Ovary (tissue), 10 donors: Measurements from ENCODE around the gene MAPK8. TPM values are rescaled to one million over a fixed set of nuclear protein-coding genes. Genes with fewer than 3 reads are reported as not detected.

Source experiments
- DNase-seq, 5 donors: peaks; one replicate each; pipeline ENCODE4 v3.0.0-alpha.2; 2019 to 2020
- H3K27ac ChIP-seq, 2 donors: fragments of 200-600 bp; one replicate each; pipeline versions ENCODE4 v1.5.1 to v1.8.0; 2019 to 2022
- H3K27me3 ChIP-seq: fragments of 200-600 bp; one replicate; pipeline ENCODE4 v1.8.0; 2022
- H3K36me3 ChIP-seq: fragments of 200-600 bp; sonication (generic); one replicate; pipeline ENCODE4 v1.5.1; 2019
- H3K4me1 ChIP-seq: one replicate; pipeline ENCODE4 v1.8.1; 2013; ENCODE audit warnings: mild to moderate bottlenecking, moderate library complexity; ENCODE audit not compliant: insufficient read depth
- H3K4me3 ChIP-seq: fragments of 200-600 bp; sonication (generic); one replicate; pipeline ENCODE4 v1.5.1; 2017
- H3K9me3 ChIP-seq, 2 donors: fragments of 200-600 bp in 1 of 2; sonication (generic) in 1 of 2; one replicate each; pipeline versions ENCODE4 v1.5.1 to v1.8.1; 2013 to 2019; ENCODE audit warnings: mild to moderate bottlenecking in 1 of 2, moderate library complexity in 1 of 2
- EP300 ChIP-seq: sonication (generic); formaldehyde crosslinking; IDR thresholded peaks from one replicate; pipeline ENCODE4 v1.6.1; 2017; ENCODE audit warnings: antibody characterized with exemption
- POLR2A ChIP-seq: fragments of 450-650 bp; IDR thresholded peaks from one replicate; pipeline ENCODE4 v1.6.1; 2017; ENCODE audit warnings: antibody characterized with exemption, mild to moderate bottlenecking, moderate library complexity
- WGBS, 3 donors: extraction: QIAGEN DNeasy Blood & Tissue Kit in 1 of 3; methylation state at CpG; one replicate each; pipeline versions ENCODE4 v1.1.5 to v1.1.7; 2013 to 2017; 5-methylcytosine and 5-hydroxymethylcytosine counted together
- intact Hi-C, 4 donors: fragments of 100-400 bp; cut with DNase I; formaldehyde crosslinking; loops; one replicate each; pipeline versions ENCODE4 v1.11.0 to v1.15.1; 2022 to 2023
- long read RNA-seq, 3 donors: library from polyadenylated mRNA in 2 of 3; unstranded in 2 of 3; transcript quantifications; one replicate each; pipeline ENCODE4 v2.0.0 and lab custom pipeline, GENCODE V29; 2021 to 2026
- polyA plus RNA-seq, 2 donors: library from polyadenylated mRNA; stranded (reverse); fragments of 200-250 nt in 1 of 2; fragments of 350-450 nt in 1 of 2; fragmentation: Illumina TruSeq in 1 of 2; extraction: RNeasy Lipid Tissue Mini Kit (QIAGEN cat#74804) in 1 of 2; gene quantifications; one replicate each; pipeline ENCODE4 v1.2.3, GENCODE V29; 2013 to 2014
- total RNA-seq, 7 donors: library from RNA; depleted of rRNA in 2 of 7; stranded (reverse); fragments of >200 nt in 2 of 7; fragmentation: NEBNext Ultra II Directional in 3 of 7; extraction: Animal tissue kit (Norgen Biotek cat#: 25700) in 3 of 7; gene quantifications; one replicate each; pipeline versions ENCODE4 v1.1.0 to v1.2.4, GENCODE V29; 2016 to 2023
- TF ChIP-seq, protein P1 (sequence below), 3 donors: fragments of 450-650 bp in 2 of 3; fragments of 200-600 bp in 1 of 3; IDR thresholded peaks; one replicate each; pipeline versions ENCODE4 v1.5.1 to v1.8.0; 2016 to 2022; ENCODE audit warnings: antibody characterized with exemption in 3 of 3, mild to moderate bottlenecking in 1 of 3
- donor health status: DM: no; HTN: no; CAD: no; lungs with moderate emphysema.
- donor health status: DM: no; HTN: no; CAD: no.
- donor health status: Bipolar disorder and iron deficiency.
- donor health status: DM: yes; HTN: yes; CAD: no.
- donor health status: DM: no; HTN: no; CAD: no.
- donor health status: DM: yes; HTN: yes; CAD: no.

MAPK8 gene
- total RNA-seq (100 to 1,000 TPM in 1 of 7 donors, 10 to 100 TPM in 6; 51.2 to 110 (median 68.6) TPM), polyA plus RNA-seq (10 to 100 TPM; 21.9 to 94.7 TPM)
- long read RNA-seq, donor 1, partial matches to known transcripts: 0 of 1 reads
- long read RNA-seq, donor 1, other reads (novel, unspliced or antisense): 1 of 1 reads
- long read RNA-seq, donor 2, partial matches to known transcripts: 0 of 10 reads
- long read RNA-seq, donor 2, other reads (novel, unspliced or antisense): 5 of 10 reads
- long read RNA-seq, donor 3, partial matches to known transcripts: 0 of 2 reads
- long read RNA-seq, donor 3, other reads (novel, unspliced or antisense): 2 of 2 reads

DNA sequence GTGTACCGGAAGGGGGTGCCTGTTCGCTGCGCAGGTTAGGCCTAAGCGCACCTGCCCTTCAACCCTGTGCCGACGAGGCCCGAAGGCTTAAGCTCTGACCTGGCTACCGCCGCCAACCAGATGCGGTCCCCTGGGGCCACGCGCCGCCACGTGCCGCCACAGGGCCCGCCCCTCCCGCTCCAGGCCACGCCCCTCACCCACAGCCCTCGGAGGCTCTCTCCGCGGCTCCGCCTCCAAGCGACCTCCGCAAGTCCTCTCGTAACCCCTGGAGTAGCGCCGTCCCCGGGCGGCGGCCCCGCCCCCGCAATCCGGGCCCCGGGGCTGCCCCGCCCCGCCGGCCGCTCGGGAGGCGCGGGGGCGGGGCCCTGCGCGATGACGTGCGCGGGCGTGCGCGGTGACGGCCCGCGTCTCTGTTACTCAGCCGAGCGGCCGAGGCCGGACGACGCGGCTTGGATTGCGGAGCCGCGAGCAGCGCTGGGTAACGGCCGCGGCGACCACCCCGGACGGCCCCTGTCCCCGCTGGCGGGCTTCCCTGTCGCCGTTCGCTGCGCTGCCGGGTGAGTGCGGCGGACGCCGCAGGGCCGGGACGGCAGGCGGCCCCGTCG is at the start of gene MAPK8:
Gene MAPK8, plus strand, starts transcription at position 413 of the 605 bp plus-strand sequence. CDS start 94,984 bp downstream, outside the sequence.
- TF ChIP-seq POLR2A: peak; percentile 94
- TF ChIP-seq EP300: no peak
- TF ChIP-seq, protein P1, sequence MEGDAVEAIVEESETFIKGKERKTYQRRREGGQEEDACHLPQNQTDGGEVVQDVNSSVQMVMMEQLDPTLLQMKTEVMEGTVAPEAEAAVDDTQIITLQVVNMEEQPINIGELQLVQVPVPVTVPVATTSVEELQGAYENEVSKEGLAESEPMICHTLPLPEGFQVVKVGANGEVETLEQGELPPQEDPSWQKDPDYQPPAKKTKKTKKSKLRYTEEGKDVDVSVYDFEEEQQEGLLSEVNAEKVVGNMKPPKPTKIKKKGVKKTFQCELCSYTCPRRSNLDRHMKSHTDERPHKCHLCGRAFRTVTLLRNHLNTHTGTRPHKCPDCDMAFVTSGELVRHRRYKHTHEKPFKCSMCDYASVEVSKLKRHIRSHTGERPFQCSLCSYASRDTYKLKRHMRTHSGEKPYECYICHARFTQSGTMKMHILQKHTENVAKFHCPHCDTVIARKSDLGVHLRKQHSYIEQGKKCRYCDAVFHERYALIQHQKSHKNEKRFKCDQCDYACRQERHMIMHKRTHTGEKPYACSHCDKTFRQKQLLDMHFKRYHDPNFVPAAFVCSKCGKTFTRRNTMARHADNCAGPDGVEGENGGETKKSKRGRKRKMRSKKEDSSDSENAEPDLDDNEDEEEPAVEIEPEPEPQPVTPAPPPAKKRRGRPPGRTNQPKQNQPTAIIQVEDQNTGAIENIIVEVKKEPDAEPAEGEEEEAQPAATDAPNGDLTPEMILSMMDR (IDR thresholded peaks at IDR 0.05): no peak
- WGBS, 3 donors: 1 to 2% (median 1%) methylated on average over 29 to 86 of the region's 86 CpGs
- no peaks in the 10 kb centered on the region for H3K36me3 ChIP-seq
- intact Hi-C loops: loop anchor here in 1 of 4 donors (10.0 kb wide), 1 partner anchor 1228 kb away; the partner anchor contains the start of gene ERCC6
- no peaks in the 10 kb centered on the region for H3K9me3 ChIP-seq
- peaks cover 8% of the 10 kb centered on the region for H3K4me1 ChIP-seq
- peak within 1 kb of the TSS; percentile 85 to 96 for H3K27ac ChIP-seq
- H3K27me3 ChIP-seq: no peaks in the 10 kb centered on the region
- DNase-seq: peak; percentile 91 to 96 (median 95)
- H3K4me3 ChIP-seq: peak within 1 kb of the TSS; percentile 88

DNA sequence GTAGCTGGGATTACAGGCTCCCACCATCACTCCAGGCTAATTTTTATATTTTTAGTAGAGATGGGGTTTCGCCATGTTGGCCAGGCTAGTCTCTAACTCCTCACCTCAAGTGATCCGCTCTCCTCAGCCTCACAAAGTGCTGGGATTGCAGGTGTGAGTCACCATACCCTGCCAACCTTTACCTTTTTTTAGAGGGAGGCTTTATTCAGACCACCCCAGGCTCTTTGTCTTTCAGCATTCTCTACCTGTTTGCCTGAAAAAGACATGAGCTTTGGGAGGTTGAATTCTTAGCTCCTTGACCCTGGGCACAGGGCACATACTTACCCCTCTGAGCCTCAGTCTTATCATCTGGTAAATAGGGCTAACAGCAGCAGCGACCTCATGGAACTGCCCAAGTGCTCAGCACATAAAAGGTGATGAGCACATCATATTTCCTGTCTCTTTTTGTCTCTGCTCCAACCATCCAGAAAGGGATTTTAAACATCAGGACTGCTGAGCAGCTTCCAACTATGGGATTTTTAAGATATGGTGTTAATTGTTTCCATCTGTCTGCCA is 49.0 kb upstream of the MAPK8 start:
- no peak overlapping the region for H3K27ac ChIP-seq
- no peak for DNase-seq
- H3K4me1 ChIP-seq: peaks cover 1% of the 10 kb centered on the region
- no peaks in the 10 kb centered on the region for H3K36me3 ChIP-seq
- no peaks in the 10 kb centered on the region for H3K9me3 ChIP-seq
- intact Hi-C loops: no loop called here
- TF ChIP-seq, protein P1 (IDR thresholded peaks at IDR 0.05): no peak
- TF ChIP-seq POLR2A (no peak), EP300 (no peak)
- WGBS, 3 donors: 75 to 85% (median 77%) methylated on average over 3 of the region's 3 CpGs
- H3K27me3 ChIP-seq: no peaks in the 10 kb centered on the region
- no peak overlapping the region for H3K4me3 ChIP-seq

GRCh38 chr10:48258105-48258504 is 48.4 kb upstream of the MAPK8 start:
- no peak for TF ChIP-seq POLR2A
- TF ChIP-seq, protein P1 (IDR thresholded peaks at IDR 0.05): no peak
- TF ChIP-seq EP300: no peak
- intact Hi-C loops: no loop called here
- H3K27ac ChIP-seq: no peak overlapping the region
- DNase-seq: no peak
- H3K36me3 ChIP-seq: no peaks in the 10 kb centered on the region
- no peaks in the 10 kb centered on the region for H3K27me3 ChIP-seq
- H3K4me3 ChIP-seq: no peak overlapping the region
- no peaks in the 10 kb centered on the region for H3K9me3 ChIP-seq
- 31 to 49% (median 42%) methylated on average over 1 of the region's 1 CpG for WGBS, 3 donors
- peaks cover 1% of the 10 kb centered on the region for H3K4me1 ChIP-seq

DNA sequence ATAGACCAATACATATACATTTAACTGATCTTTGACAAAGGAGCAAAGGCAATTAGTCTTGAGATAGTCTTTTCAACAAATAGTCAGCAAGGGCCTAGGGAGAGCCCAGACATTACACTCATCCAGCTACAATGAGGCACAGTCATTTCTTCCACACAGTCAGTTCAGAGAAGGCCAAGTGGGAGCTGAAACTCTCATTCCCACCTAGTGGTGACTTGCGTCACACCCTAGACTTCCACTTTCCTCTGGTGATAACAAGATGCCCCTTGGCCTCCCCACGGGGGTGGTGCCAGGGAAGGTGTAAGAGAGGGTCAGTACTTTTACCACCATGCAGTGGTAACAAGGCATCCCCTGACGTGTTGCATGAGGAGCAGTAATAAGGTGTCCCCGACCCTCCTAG is 39.9 kb upstream of the MAPK8 start:
- Histone ChIP-seq H3K27me3 (no peaks in the 10 kb centered on the region), H3K4me1 (peaks cover 2% of the 10 kb centered on the region), H3K36me3 (no peaks in the 10 kb centered on the region), H3K4me3 (no peak overlapping the region), H3K9me3 (no peaks in the 10 kb centered on the region), H3K27ac (no peak overlapping the region)
- intact Hi-C loops: no loop called here
- no peak for DNase-seq
- TF ChIP-seq POLR2A (no peak), EP300 (no peak)
- TF ChIP-seq, protein P1 (IDR thresholded peaks at IDR 0.05): no peak
- 81 to 84% (median 82%) methylated on average over 4 of the region's 4 CpGs for WGBS, 3 donors
